Measurements from ENCODE around the gene KRT79. TPM values are rescaled to one million over a fixed set of nuclear protein-coding genes. Genes with fewer than 3 reads are reported as not detected.

Gene KRT79
- total RNA-seq, 2 experiments from 2014 or later, result not detected

- CTCF ChIA-PET, result interaction anchor here (1.9 kb wide), 1 partner anchor 189 kb away, joined by 4 read pairs; no protein-coding TSS in a partner anchor
- no peak overlapping the region for H3K27ac Mint-ChIP-seq
- POLR2A ChIA-PET, result no interaction called here
- no peak for DNase-seq
- no peak for ATAC-seq
- H3K9me3 Mint-ChIP-seq (ENCODE audit: insufficient read depth), result no peaks in the 10 kb centered on the region
- H3K4me1 Mint-ChIP-seq (ENCODE audit: low read depth), result no peaks in the 10 kb centered on the region
- no peak overlapping the region for H3K4me3 Mint-ChIP-seq
- peaks cover 22% of the 10 kb centered on the region for H3K27me3 Mint-ChIP-seq (ENCODE audit: low read depth)
- no peaks in the 10 kb centered on the region for H3K36me3 Mint-ChIP-seq (ENCODE audit: low read depth)
Measured at GRCh38 chr12:52774629-52775250, 59.4 kb downstream of the KRT79 start.

GRCh38 chr12:52772772-52773171, 61.3 kb downstream of the KRT79 start:
- DNase-seq (no peak), ATAC-seq (no peak)
- Mint-ChIP-seq H3K4me1 (ENCODE audit: low read depth) (no peaks in the 10 kb centered on the region), H3K9me3 (ENCODE audit: insufficient read depth) (no peaks in the 10 kb centered on the region), H3K27me3 (ENCODE audit: low read depth) (peaks cover 22% of the 10 kb centered on the region), H3K4me3 (no peak overlapping the region), H3K36me3 (ENCODE audit: low read depth) (no peaks in the 10 kb centered on the region), H3K27ac (no peak overlapping the region)
- ChIA-PET POLR2A (no interaction called here), CTCF (interaction anchor here (1.0 kb wide), 1 partner anchor 107 kb away, joined by 4 read pairs; no protein-coding TSS in a partner anchor)

GRCh38 chr12:52772188-52772587, 61.9 kb downstream of the KRT79 start:
- H3K4me3 Mint-ChIP-seq, result no peak overlapping the region
- no peaks in the 10 kb centered on the region for H3K4me1 Mint-ChIP-seq (ENCODE audit: low read depth)
- ATAC-seq (no peak), DNase-seq (no peak)
- peaks cover 22% of the 10 kb centered on the region for H3K27me3 Mint-ChIP-seq (ENCODE audit: low read depth)
- CTCF ChIA-PET, result interaction anchor here (1.0 kb wide), 1 partner anchor 108 kb away, joined by 4 read pairs; no protein-coding TSS in a partner anchor
- no peak overlapping the region for H3K27ac Mint-ChIP-seq
- H3K9me3 Mint-ChIP-seq (ENCODE audit: insufficient read depth), result no peaks in the 10 kb centered on the region
- H3K36me3 Mint-ChIP-seq (ENCODE audit: low read depth), result no peaks in the 10 kb centered on the region
- POLR2A ChIA-PET, result no interaction called here

GRCh38 chr12:52771505-52771904, 62.6 kb downstream of the KRT79 start:
- CTCF ChIA-PET, result no interaction called here
- Mint-ChIP-seq H3K4me3 (no peak overlapping the region), H3K36me3 (ENCODE audit: low read depth) (no peaks in the 10 kb centered on the region), H3K4me1 (ENCODE audit: low read depth) (no peaks in the 10 kb centered on the region), H3K27me3 (ENCODE audit: low read depth) (peaks cover 22% of the 10 kb centered on the region), H3K9me3 (ENCODE audit: insufficient read depth) (no peaks in the 10 kb centered on the region), H3K27ac (no peak overlapping the region)
- ATAC-seq (no peak), DNase-seq (no peak)
- POLR2A ChIA-PET, result no interaction called here

Other genes starting within 250 kb of the KRT79 start
- under 1 TPM; 0.40 to 0.44 TPM for gene KRT72, start 232.8 kb downstream of the KRT79 start, total RNA-seq
- gene KRT73, start 215.8 kb downstream of the KRT79 start, total RNA-seq, result under 1 TPM; 0.45 to 0.91 TPM
- gene KRT2, start 182.1 kb downstream of the KRT79 start, total RNA-seq, result under 1 TPM in 1 of 2 experiments, not detected in 1; 0.10 TPM
- not detected for gene KRT1, start 153.9 kb downstream of the KRT79 start, total RNA-seq
- not detected for gene KRT77, start 130.8 kb downstream of the KRT79 start, total RNA-seq
- gene KRT76, start 57.0 kb downstream of the KRT79 start, total RNA-seq, result not detected
- gene KRT3, start 38.2 kb downstream of the KRT79 start, total RNA-seq, result not detected
- gene KRT4, start 20.2 kb downstream of the KRT79 start, total RNA-seq, result not detected
- not detected for gene KRT78, start 14.7 kb upstream of the KRT79 start, total RNA-seq
- not detected for gene KRT8, start 70.8 kb upstream of the KRT79 start, total RNA-seq
- gene KRT18, start 114.8 kb upstream of the KRT79 start, total RNA-seq, result under 1 TPM; 0.44 to 0.95 TPM
- 100 to 1,000 TPM; 352 to 353 TPM for gene EIF4B, start 172.1 kb upstream of the KRT79 start, total RNA-seq
- gene TNS2, start 215.8 kb upstream of the KRT79 start, total RNA-seq, result 1 to 10 TPM; 1.0 to 1.4 TPM
- 10 to 100 TPM; 27.2 to 31.2 TPM for gene SPRYD3, start 245.1 kb upstream of the KRT79 start, total RNA-seq

Data from activated CD8-positive, alpha-beta T cell treated with anti-CD3 and anti-CD28 coated beads, Interleukin-2, amount 10 ng/mL, durations not matched to agents 7 days and 5 days (primary cell).